Measurements from ENCODE around the gene ZNF730. TPM values are rescaled to one million over a fixed set of nuclear protein-coding genes. Genes with fewer than 3 reads are reported as not detected.

Gene ZNF730
- total and polyA plus RNA-seq, 9 of the 15 experiments (the other 6 are each of a cell fraction or from before 2014, with no cell fraction given) = 0.28 to 2.0 (median 0.56) TPM

DNA sequence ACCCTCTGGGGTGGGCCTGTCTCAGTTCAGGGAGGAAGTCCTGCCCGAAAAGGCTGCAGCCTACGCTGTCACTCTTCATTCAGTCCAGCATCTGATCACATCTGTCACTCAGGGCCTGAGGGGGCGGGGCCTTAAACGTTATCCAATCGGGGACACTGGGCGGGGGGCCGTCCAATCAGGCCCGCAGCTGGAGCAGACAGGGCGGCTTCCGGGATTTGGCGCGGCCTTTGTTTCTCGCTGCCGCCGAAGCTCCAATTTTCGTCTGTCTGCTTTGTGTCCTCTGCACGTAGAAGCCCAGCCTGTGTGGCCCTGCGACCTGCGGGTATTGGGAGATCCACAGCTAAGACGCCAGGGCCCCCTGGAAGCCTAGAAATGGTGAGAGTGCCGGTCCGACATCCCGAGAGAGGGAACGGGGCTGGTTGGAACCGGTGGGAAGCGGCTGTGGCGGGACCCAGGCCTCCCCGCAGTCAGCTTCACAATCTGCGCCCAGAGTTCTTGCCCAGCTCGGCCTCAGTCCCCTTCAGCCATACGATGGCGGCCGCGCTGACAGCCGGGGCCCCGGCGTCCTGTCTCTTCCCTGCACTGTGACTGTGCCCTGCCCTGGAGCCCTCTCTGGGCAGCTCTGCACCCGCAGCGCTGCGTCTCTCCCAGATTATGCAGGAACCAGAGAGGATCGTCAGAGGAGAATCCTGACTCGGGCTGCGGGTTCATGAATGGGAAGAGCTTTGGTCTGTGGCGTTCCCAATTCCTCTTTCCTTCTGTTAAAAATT is at the start of gene ZNF730 (continued):
- TF ChIP-seq, protein P1, sequence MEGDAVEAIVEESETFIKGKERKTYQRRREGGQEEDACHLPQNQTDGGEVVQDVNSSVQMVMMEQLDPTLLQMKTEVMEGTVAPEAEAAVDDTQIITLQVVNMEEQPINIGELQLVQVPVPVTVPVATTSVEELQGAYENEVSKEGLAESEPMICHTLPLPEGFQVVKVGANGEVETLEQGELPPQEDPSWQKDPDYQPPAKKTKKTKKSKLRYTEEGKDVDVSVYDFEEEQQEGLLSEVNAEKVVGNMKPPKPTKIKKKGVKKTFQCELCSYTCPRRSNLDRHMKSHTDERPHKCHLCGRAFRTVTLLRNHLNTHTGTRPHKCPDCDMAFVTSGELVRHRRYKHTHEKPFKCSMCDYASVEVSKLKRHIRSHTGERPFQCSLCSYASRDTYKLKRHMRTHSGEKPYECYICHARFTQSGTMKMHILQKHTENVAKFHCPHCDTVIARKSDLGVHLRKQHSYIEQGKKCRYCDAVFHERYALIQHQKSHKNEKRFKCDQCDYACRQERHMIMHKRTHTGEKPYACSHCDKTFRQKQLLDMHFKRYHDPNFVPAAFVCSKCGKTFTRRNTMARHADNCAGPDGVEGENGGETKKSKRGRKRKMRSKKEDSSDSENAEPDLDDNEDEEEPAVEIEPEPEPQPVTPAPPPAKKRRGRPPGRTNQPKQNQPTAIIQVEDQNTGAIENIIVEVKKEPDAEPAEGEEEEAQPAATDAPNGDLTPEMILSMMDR (IDR thresholded peaks at IDR 0.05 in 2 of 3, conservative IDR thresholded peaks at IDR 0.05 in 1 of 3; ENCODE audit: insufficient read depth in 2 of 3, low read depth in 1 of 3, low read length in 3 of 3) = no peak
- TF ChIP-seq RBFOX2 (IDR thresholded peaks at IDR 0.05; ENCODE audit: low read depth, low read length) = peak; percentile 64

DNA sequence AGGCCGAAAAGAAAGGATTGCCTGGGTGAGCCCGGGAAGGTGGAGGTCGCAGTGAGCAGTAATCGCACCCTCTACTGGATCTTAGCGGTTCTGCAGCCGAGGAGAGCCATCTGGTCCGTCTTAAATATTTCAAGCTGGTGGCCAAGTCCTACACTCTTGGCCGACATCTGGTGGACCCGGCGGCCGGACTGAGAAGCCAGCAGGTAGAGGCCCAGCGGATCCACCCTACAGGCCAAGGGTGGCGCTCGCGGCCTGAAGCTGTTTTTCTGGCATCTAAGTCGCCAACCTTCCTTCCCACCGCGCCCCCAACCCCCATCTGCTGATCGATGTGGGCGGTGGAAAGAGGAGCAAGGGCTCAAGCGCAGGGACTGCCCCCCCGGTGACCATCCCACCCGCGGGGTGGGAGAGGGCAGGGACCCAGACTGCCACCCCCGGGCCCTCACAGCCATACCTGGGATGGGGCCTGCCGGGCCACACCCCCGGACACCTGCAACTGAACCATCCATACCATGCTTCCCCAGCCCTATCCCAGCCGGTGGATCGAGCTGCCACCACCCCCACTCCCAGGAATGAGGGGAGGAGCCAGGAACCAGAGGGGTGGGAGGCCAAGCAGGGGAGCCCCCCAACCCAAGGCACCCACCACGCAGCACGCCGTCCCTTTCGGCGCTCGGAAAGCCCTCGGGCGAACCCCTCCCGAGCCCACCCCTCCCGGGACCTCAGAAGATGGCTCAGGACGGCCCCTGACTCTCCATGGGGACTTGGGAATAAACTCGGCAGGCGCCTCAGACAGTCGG is 46.3 kb upstream of the ZNF730 start:
- POLR2A ChIA-PET = no interaction called here
- BruUV-seq (replicated peaks) = no TSS peak
- Histone ChIP-seq H3K4me2 (ENCODE audit: insufficient read depth, low read length) (no peak overlapping the region), H4K20me1 (replicated peaks; ENCODE audit: control insufficient read depth, insufficient read depth, low read length) (no peaks in the 10 kb centered on the region), H3K27me3 (ENCODE audit: control insufficient read depth in 2 of 2, insufficient read depth in 2 of 2, low read length in 2 of 2) (no peaks in the 10 kb centered on the region), H3K9me1 (ENCODE audit: control insufficient read depth, insufficient read depth, low read length) (no peaks in the 10 kb centered on the region), H2AFZ (ENCODE audit: low read depth, low read length) (no peak overlapping the region), H3K4me1 (replicated peaks in 1 of 2; ENCODE audit: control insufficient read depth in 2 of 2, insufficient read depth in 2 of 2, low read length in 2 of 2) (no peaks in the 10 kb centered on the region; a peak in 1 of 5 replicates), H3K9ac (ENCODE audit: insufficient read depth in 1 of 2, low read depth in 2 of 2, low read length in 2 of 2) (no peak overlapping the region), H3K27ac (ENCODE audit: extremely low read depth, low read depth, low read length) (no peak overlapping the region), H3K9me3 (replicated peaks; ENCODE audit: control insufficient read depth, insufficient read depth, low read depth, low read length) (no peaks in the 10 kb centered on the region), H3K4me3 (no peak overlapping the region), H3K79me2 (ENCODE audit: control insufficient read depth, insufficient read depth, low read length) (no peaks in the 10 kb centered on the region), H3K36me3 (ENCODE audit: control insufficient read depth, insufficient read depth, low read length) (no peaks in the 10 kb centered on the region)
- WGBS (ENCODE audit: insufficient coverage, low coverage, missing lambda C conversion rate) = 11% methylated on average over 23 of the region's 43 CpGs
- DNase-seq (ENCODE audit: extremely low read depth in 1 of 4, low spot score in 3 of 4) = peak; percentile 27 to 35 (median 32)
- no peak for FAIRE-seq
- in situ Hi-C loops (cut with MboI) = no loop called here
- CTCF ChIA-PET (ENCODE audit: low intra/inter-chr PET ratio) = no interaction called here
- TF ChIP-seq, protein P2, sequence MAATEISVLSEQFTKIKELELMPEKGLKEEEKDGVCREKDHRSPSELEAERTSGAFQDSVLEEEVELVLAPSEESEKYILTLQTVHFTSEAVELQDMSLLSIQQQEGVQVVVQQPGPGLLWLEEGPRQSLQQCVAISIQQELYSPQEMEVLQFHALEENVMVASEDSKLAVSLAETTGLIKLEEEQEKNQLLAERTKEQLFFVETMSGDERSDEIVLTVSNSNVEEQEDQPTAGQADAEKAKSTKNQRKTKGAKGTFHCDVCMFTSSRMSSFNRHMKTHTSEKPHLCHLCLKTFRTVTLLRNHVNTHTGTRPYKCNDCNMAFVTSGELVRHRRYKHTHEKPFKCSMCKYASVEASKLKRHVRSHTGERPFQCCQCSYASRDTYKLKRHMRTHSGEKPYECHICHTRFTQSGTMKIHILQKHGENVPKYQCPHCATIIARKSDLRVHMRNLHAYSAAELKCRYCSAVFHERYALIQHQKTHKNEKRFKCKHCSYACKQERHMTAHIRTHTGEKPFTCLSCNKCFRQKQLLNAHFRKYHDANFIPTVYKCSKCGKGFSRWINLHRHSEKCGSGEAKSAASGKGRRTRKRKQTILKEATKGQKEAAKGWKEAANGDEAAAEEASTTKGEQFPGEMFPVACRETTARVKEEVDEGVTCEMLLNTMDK (IDR thresholded peaks at IDR 0.05; ENCODE audit: borderline replicate concordance, insufficient read depth, low read depth, low read length, poor library complexity, severe bottlenecking) = peak; percentile 2
- TF ChIP-seq, protein P1 (IDR thresholded peaks at IDR 0.05 in 2 of 3, conservative IDR thresholded peaks at IDR 0.05 in 1 of 3; ENCODE audit: insufficient read depth in 2 of 3, low read depth in 1 of 3, low read length in 3 of 3) = peak in 2 of 3 experiments; percentile 11 to 43; a peak in 2 of 6 replicates
- no peak for TF ChIP-seq RBM39 (optimal IDR thresholded peaks at IDR 0.05; ENCODE audit: low read depth, low read length)
- intact Hi-C loops (cut with micrococcal nuclease) = no loop called here
- peak; percentile 61; the same call in 2 of the 3 replicates for ATAC-seq
